Endothelial cell of umbilical vein (primary cell): ENCODE data around the gene POLA1. TPM values are rescaled to one million over a fixed set of nuclear protein-coding genes. Genes with fewer than 3 reads are reported as not detected.

Experiments used
- BruUV-seq: library from RNA; stranded (reverse); fragments of 400-500 nt; replicated peaks from 2 replicates; lab custom pipeline; 2021; lab: Mats Ljungman, UMichigan
- CTCF ChIA-PET: fragments of 300-600, 350-600 bp; sonication (Branson Sonifier 250); formaldehyde crosslinking; loops from one replicate; lab custom pipeline; 2021; ENCODE audit warnings: antibody characterized with exemption, inconsistent platforms; lab: Charles Lee
- POLR2A ChIA-PET: fragments of 300-600, 350-600 bp; sonication (Branson Sonifier 250); formaldehyde crosslinking; loops from one replicate; lab custom pipeline; 2021; ENCODE audit warnings: antibody characterized with exemption, inconsistent platforms; lab: Charles Lee
- DNase-seq: peaks from one replicate; pipeline ENCODE4 v3.0.0-alpha.2; 2011; ENCODE audit warnings: low read depth, low spot score
- FAIRE-seq: peaks from 2 replicates; lab custom pipeline; 2011; peaks lifted over from hg19 to GRCh38; lab: Jason Lieb, UNC
- H2AFZ ChIP-seq: 2 replicates; pipeline ENCODE4 v1.6.0; 2012; ENCODE audit warnings: low read depth, low read length, control low read depth, inconsistent platforms
- H3K27ac ChIP-seq: 2 replicates; pipeline ENCODE4 v1.5.1; 2011; ENCODE audit warnings: low read depth, mild to moderate bottlenecking, control low read depth, low read length, moderate library complexity; ENCODE audit not compliant: insufficient read depth
- H3K27me3 ChIP-seq, 2 experiments: 2 replicates each; pipeline versions ENCODE4 v1.6.0 to v1.6.1; 2011; ENCODE audit warnings: low read length in 2 of 2, mixed read lengths in 1 of 2; ENCODE audit not compliant: control insufficient read depth in 2 of 2, insufficient read depth in 2 of 2
- H3K36me3 ChIP-seq, 2 experiments: 2 replicates in 1 of 2; 3 replicates in 1 of 2; pipeline ENCODE4 v1.5.1; 2011; ENCODE audit warnings: low read length in 2 of 2, mild to moderate bottlenecking in 1 of 2, moderate library complexity in 1 of 2; ENCODE audit not compliant: control insufficient read depth in 2 of 2, insufficient read depth in 2 of 2; ENCODE audit errors: extremely low read depth in 1 of 2
- H3K4me1 ChIP-seq: 3 replicates; pipeline ENCODE4 v1.5.1; 2011; ENCODE audit warnings: mild to moderate bottlenecking, low read length; ENCODE audit not compliant: control insufficient read depth, insufficient read depth; ENCODE audit errors: extremely low read depth
- H3K4me2 ChIP-seq: 2 replicates; pipeline ENCODE4 v1.6.1; 2011; ENCODE audit warnings: low read length, control low read depth, mixed read lengths; ENCODE audit not compliant: insufficient read depth
- H3K4me3 ChIP-seq, 3 experiments: fragments of 200-600 bp in 1 of 3; sonication (generic), shearing (Covaris generic) in 1 of 3; replicated peaks in 1 of 3; 2 replicates each; pipeline ENCODE4 v1.5.1; 2011 to 2016; ENCODE audit warnings: control low read depth in 3 of 3, low read length in 3 of 3, mild to moderate bottlenecking in 2 of 3, inconsistent platforms in 1 of 3, low read depth in 1 of 3, moderate library complexity in 1 of 3; ENCODE audit not compliant: insufficient read depth in 1 of 3
- H3K79me2 ChIP-seq: 2 replicates; pipeline ENCODE4 v1.6.0; 2012; ENCODE audit warnings: low read length, inconsistent platforms; ENCODE audit not compliant: control insufficient read depth, insufficient read depth
- H3K9ac ChIP-seq: replicated peaks from 2 replicates; pipeline ENCODE3; 2011; ENCODE audit warnings: low read length, control low read depth; ENCODE audit not compliant: insufficient read depth; ENCODE audit errors: extremely low read depth
- H3K9me1 ChIP-seq: replicated peaks from 3 replicates; pipeline ENCODE4 v1.6.0; 2011; ENCODE audit warnings: mild to moderate bottlenecking, low read length; ENCODE audit not compliant: control insufficient read depth, insufficient read depth; ENCODE audit errors: extremely low read depth
- H3K9me3 ChIP-seq: replicated peaks from 2 replicates; pipeline ENCODE4 v1.5.1; 2012; ENCODE audit warnings: low read length, inconsistent platforms; ENCODE audit not compliant: control insufficient read depth, insufficient read depth
- H4K20me1 ChIP-seq: replicated peaks from 2 replicates; pipeline ENCODE3; 2011; ENCODE audit warnings: mild to moderate bottlenecking, low read length; ENCODE audit not compliant: control insufficient read depth, insufficient read depth; ENCODE audit errors: extremely low read depth
- EZH2 ChIP-seq: IDR thresholded peaks from 2 replicates; pipeline ENCODE4 v1.6.1; 2012; ENCODE audit warnings: borderline replicate concordance, low read depth, mild to moderate bottlenecking, moderate library complexity, low read length, inconsistent platforms; ENCODE audit not compliant: severe bottlenecking
- FOS ChIP-seq: IDR thresholded peaks from 2 replicates; pipeline ENCODE4 v1.6.1; 2011; ENCODE audit warnings: mild to moderate bottlenecking, low read length, moderate library complexity, borderline replicate concordance; ENCODE audit not compliant: insufficient read depth
- GATA2 ChIP-seq: IDR thresholded peaks from 2 replicates; pipeline ENCODE4 v1.7.0; 2011; ENCODE audit warnings: low read depth, mild to moderate bottlenecking, moderate library complexity, mixed read lengths, low read length; ENCODE audit not compliant: insufficient read length, insufficient read depth
- JUN ChIP-seq: IDR thresholded peaks from 2 replicates; pipeline ENCODE4 v1.6.1; 2011; ENCODE audit warnings: borderline replicate concordance, low read depth; ENCODE audit not compliant: insufficient read length, insufficient read depth
- MYC ChIP-seq: IDR thresholded peaks from one replicate; pipeline ENCODE4 v1.6.1; 2011; ENCODE audit warnings: mild to moderate bottlenecking, low read depth, low read length
- POLR2A ChIP-seq: IDR thresholded peaks from 2 replicates; pipeline ENCODE4 v1.6.1; 2012; ENCODE audit warnings: low read depth, mild to moderate bottlenecking, control low read depth, low read length
- POLR2AphosphoS5 ChIP-seq: IDR thresholded peaks from 2 replicates; pipeline ENCODE4 v1.6.1; 2012; ENCODE audit warnings: low read depth, mild to moderate bottlenecking, control low read depth, low read length, moderate library complexity; ENCODE audit not compliant: insufficient read depth
- dilution Hi-C: fragments of 300-500 bp; cut with MboI; formaldehyde crosslinking; loops from one replicate; pipeline ENCODE4 v1.15.0; 2019; ENCODE audit warnings: low sequenced_read_pairs; ENCODE audit not compliant: extremely low pct_ligation_motif_present
- intact Hi-C: fragments of 100-400 bp; cut with micrococcal nuclease; formaldehyde crosslinking; loops from one replicate; pipeline ENCODE4 v1.10.0; 2022
- polyA plus RNA-seq, 4 experiments: library from polyadenylated mRNA; depleted of rRNA in 3 of 4; stranded (reverse) in 3 of 4; unstranded in 1 of 4; fragments of >200 nt; gene quantifications; 2 replicates each; pipeline versions ENCODE4 v1.2.1 to v1.2.3, GENCODE V29; 2011 to 2012; ENCODE audit warnings: missing spikeins in 1 of 4
- total RNA-seq: library from RNA; stranded (reverse); gene quantifications from 2 replicates; pipeline ENCODE4 v1.2.3, GENCODE V29; 2021
- TF ChIP-seq, protein P1 (sequence below): IDR thresholded peaks from 2 replicates; pipeline ENCODE4 v1.6.1; 2011; ENCODE audit not compliant: insufficient read depth, insufficient read length
- TF ChIP-seq, protein P2 (sequence below), 2 donors: IDR thresholded peaks; 1 replicate in 1 of 2; 2 replicates in 1 of 2; pipeline ENCODE4 v1.5.1; 2011; ENCODE audit warnings: low read length in 2 of 2, mild to moderate bottlenecking in 2 of 2, moderate library complexity in 2 of 2, control low read depth in 1 of 2, inconsistent platforms in 1 of 2, low read depth in 1 of 2; ENCODE audit not compliant: insufficient read depth in 1 of 2; ENCODE audit errors: extremely low read depth in 1 of 2

POLA1 gene
- total and polyA plus RNA-seq, 2 donors (not counting 3 experiments of a cell fraction or from before 2014, with no cell fraction given): 1.8 to 18.6 TPM

DNA sequence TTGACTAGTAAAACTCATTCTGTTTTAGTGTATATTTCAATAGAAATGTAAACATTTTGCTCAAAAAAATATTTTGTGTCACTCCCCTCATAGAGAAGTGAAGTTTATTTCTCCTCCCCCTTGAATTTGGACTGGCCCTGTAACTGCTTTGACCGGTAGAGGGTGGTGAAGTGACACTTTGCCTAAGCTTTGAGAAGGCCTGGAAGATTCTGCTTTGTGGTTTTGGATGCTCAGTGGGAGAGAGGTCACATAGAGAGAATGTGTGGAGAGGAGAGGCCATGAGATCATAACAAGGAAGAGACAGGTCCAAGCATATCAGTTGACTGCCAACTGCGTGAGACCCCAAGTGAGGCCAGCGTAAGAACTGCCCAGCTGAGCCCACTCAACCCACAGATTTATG is 341.2 kb downstream of the POLA1 start:
- dilution Hi-C loops: no loop called here
- Histone ChIP-seq H3K9me1 (no peaks in the 10 kb centered on the region), H3K27ac (no peak overlapping the region), H2AFZ (no peak overlapping the region), H3K4me1 (no peaks in the 10 kb centered on the region), H3K9me3 (no peaks in the 10 kb centered on the region), H3K4me2 (no peak overlapping the region), H4K20me1 (no peaks in the 10 kb centered on the region), H3K27me3 (no peaks in the 10 kb centered on the region), H3K36me3 (no peaks in the 10 kb centered on the region), H3K9ac (no peak overlapping the region), H3K4me3 (no peak overlapping the region), H3K79me2 (no peaks in the 10 kb centered on the region)
- DNase-seq: no peak
- ChIA-PET CTCF (interaction anchor here (2.4 kb wide), 1 partner anchor 109 kb away, joined by 8 read pairs; no protein-coding TSS in a partner anchor), POLR2A (no interaction called here)
- intact Hi-C loops: no loop called here
- FAIRE-seq: no peak
- BruUV-seq: no TSS peak
- TF ChIP-seq GATA2: no peak
- TF ChIP-seq, protein P1, sequence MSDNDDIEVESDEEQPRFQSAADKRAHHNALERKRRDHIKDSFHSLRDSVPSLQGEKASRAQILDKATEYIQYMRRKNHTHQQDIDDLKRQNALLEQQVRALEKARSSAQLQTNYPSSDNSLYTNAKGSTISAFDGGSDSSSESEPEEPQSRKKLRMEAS: no peak
- TF ChIP-seq, protein P2, sequence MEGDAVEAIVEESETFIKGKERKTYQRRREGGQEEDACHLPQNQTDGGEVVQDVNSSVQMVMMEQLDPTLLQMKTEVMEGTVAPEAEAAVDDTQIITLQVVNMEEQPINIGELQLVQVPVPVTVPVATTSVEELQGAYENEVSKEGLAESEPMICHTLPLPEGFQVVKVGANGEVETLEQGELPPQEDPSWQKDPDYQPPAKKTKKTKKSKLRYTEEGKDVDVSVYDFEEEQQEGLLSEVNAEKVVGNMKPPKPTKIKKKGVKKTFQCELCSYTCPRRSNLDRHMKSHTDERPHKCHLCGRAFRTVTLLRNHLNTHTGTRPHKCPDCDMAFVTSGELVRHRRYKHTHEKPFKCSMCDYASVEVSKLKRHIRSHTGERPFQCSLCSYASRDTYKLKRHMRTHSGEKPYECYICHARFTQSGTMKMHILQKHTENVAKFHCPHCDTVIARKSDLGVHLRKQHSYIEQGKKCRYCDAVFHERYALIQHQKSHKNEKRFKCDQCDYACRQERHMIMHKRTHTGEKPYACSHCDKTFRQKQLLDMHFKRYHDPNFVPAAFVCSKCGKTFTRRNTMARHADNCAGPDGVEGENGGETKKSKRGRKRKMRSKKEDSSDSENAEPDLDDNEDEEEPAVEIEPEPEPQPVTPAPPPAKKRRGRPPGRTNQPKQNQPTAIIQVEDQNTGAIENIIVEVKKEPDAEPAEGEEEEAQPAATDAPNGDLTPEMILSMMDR (IDR thresholded peaks at IDR 0.05; ENCODE audit: extremely low read depth in 1 of 2, insufficient read depth in 1 of 2, low read depth in 1 of 2, low read length in 2 of 2): no peak
- no peak for TF ChIP-seq JUN
- TF ChIP-seq EZH2: no peak
- no peak for TF ChIP-seq POLR2A
- TF ChIP-seq POLR2AphosphoS5: no peak
- TF ChIP-seq FOS: no peak
- no peak for TF ChIP-seq MYC
